ENCODE data around the gene APOA5. TPM values are rescaled to one million over a fixed set of nuclear protein-coding genes. Genes with fewer than 3 reads are reported as not detected.

Gene APOA5
- total and polyA plus RNA-seq, 2 of the 13 experiments (the other 11 are each of a cell fraction or from before 2014, with no cell fraction given) = 44.0 to 49.1 TPM

GRCh38 chr11:116772443-116773202 is 19.1 kb downstream of the APOA5 start, which contains the start of gene BUD13 (continued):
- TF ChIP-seq ZBTB40 (IDR thresholded peaks at IDR 0.05) (no peak), ZBTB40 (CRISPR knock-in tag; IDR thresholded peaks at IDR 0.05) (peak; percentile 80), ZNF557 (CRISPR knock-in tag; IDR thresholded peaks at IDR 0.05) (0 out of 2 replicates have a peak, but pooled peaks have one; percentile 78), DMAP1 (CRISPR knock-in tag; IDR thresholded peaks at IDR 0.05) (peak; percentile 97), MNT (IDR thresholded peaks at IDR 0.05) (no peak), ZNF33B (CRISPR knock-in tag; IDR thresholded peaks at IDR 0.05) (peak; percentile 68; the same call in 1 of the 2 replicates), SRSF9 (IDR thresholded peaks at IDR 0.05; ENCODE audit: borderline replicate concordance, insufficient read depth, low read depth, low read length, poor library complexity, severe bottlenecking) (no peak), ZNF142 (CRISPR knock-in tag; IDR thresholded peaks at IDR 0.05) (peak; percentile 85), HES4 (CRISPR knock-in tag; IDR thresholded peaks at IDR 0.05; ENCODE audit: borderline replicate concordance) (0 out of 2 replicates have a peak, but pooled peaks have one; percentile 64), ARID2 (CRISPR knock-in tag; IDR thresholded peaks at IDR 0.05; ENCODE audit: borderline replicate concordance) (peak; percentile 60; the same call in 1 of the 2 replicates), KDM5B (CRISPR knock-in tag; IDR thresholded peaks at IDR 0.05; ENCODE audit: borderline replicate concordance) (peak; percentile 96; the same call in 1 of the 2 replicates), ZBTB7A (CRISPR knock-in tag; IDR thresholded peaks at IDR 0.05) (peak; percentile 38; the same call in 1 of the 2 replicates)

Measured in HepG2 (cell line).